GM23338 (cell line): ENCODE measurements around the gene DOCK4. TPM values are rescaled to one million over a fixed set of nuclear protein-coding genes. Genes with fewer than 3 reads are reported as not detected.

ENCODE experiments used
- ATAC-seq: fragments of 200-7000 bp; cut with Tn5 transposase; 3 replicates; pipeline ENCODE4 v1.9.1; 2020
- DNase-seq: peaks from one replicate; pipeline ENCODE4 v3.0.0-alpha.2; 2015; ENCODE audit warnings: low spot score
- H2AFZ ChIP-seq: fragments of 200-600 bp; sonication (generic); 2 replicates; pipeline ENCODE4 v1.8.0; 2016; ENCODE audit warnings: antibody characterized with exemption, mild to moderate bottlenecking, moderate library complexity
- H3F3A ChIP-seq: fragments of 200-600 bp; sonication (generic); replicated peaks from 2 replicates; pipeline ENCODE4 v1.8.0; 2017; ENCODE audit warnings: antibody characterized with exemption, mixed run types, low read depth
- H3K27ac ChIP-seq: fragments of 200-600 bp; sonication (generic); 2 replicates; pipeline ENCODE4 v1.6.1; 2016; ENCODE audit warnings: low read depth
- H3K27me3 ChIP-seq: fragments of 200-600 bp; sonication (generic); 2 replicates; pipeline ENCODE4 v1.8.0; 2016; ENCODE audit warnings: mild to moderate bottlenecking, mixed run types, moderate library complexity; ENCODE audit not compliant: insufficient read depth
- H3K36me3 ChIP-seq: fragments of 200-600 bp; sonication (generic); 2 replicates; pipeline ENCODE4 v1.8.0; 2016; ENCODE audit warnings: mild to moderate bottlenecking; ENCODE audit not compliant: insufficient read depth
- H3K4me1 ChIP-seq: fragments of 200-600 bp; sonication (generic); 2 replicates; pipeline ENCODE4 v1.8.0; 2016; ENCODE audit warnings: mild to moderate bottlenecking, moderate library complexity; ENCODE audit not compliant: insufficient read depth
- H3K4me2 ChIP-seq: fragments of 200-600 bp; sonication (generic); 2 replicates; pipeline ENCODE4 v1.7.1; 2017; ENCODE audit warnings: mixed run types
- H3K4me3 ChIP-seq: fragments of 200-600 bp; sonication (generic); 2 replicates; pipeline ENCODE4 v1.6.1; 2016; ENCODE audit warnings: mixed run types
- H3K79me2 ChIP-seq: fragments of 200-600 bp; sonication (generic); replicated peaks from 2 replicates; pipeline ENCODE4 v1.8.0; 2017; ENCODE audit warnings: mild to moderate bottlenecking; ENCODE audit not compliant: insufficient read depth
- H3K9me2 ChIP-seq: fragments of 200-600 bp; sonication (generic); 2 replicates; pipeline ENCODE4 v1.8.0; 2017; ENCODE audit not compliant: insufficient read depth
- H4K20me1 ChIP-seq: fragments of 200-600 bp; sonication (generic); replicated peaks from 2 replicates; pipeline ENCODE4 v1.8.0; 2017; ENCODE audit warnings: mild to moderate bottlenecking; ENCODE audit not compliant: insufficient read depth
- H3K27ac Mint-ChIP-seq: 2 replicates; pipeline ENCODE4 v1.8.0; 2020; ENCODE audit warnings: inconsistent platforms, mild to moderate bottlenecking, moderate library complexity, mixed read lengths
- H3K27me3 Mint-ChIP-seq: 3 replicates; pipeline ENCODE4 v1.8.0; 2022; ENCODE audit warnings: low read depth, mild to moderate bottlenecking, moderate library complexity, mixed read lengths, inconsistent platforms; ENCODE audit not compliant: insufficient read depth, poor library complexity
- H3K36me3 Mint-ChIP-seq: 3 replicates; pipeline ENCODE4 v1.8.0; 2021; ENCODE audit warnings: low read depth, mild to moderate bottlenecking, inconsistent platforms, moderate library complexity, mixed read lengths
- H3K4me1 Mint-ChIP-seq: 3 replicates; pipeline ENCODE4 v1.8.0; 2020; ENCODE audit warnings: mild to moderate bottlenecking, inconsistent platforms, mixed read lengths
- H3K4me3 Mint-ChIP-seq: 3 replicates; pipeline ENCODE4 v1.8.0; 2021; ENCODE audit warnings: moderate library complexity, mild to moderate bottlenecking, inconsistent platforms, mixed read lengths
- H3K9me3 Mint-ChIP-seq: 3 replicates; pipeline ENCODE4 v1.8.0; 2020; ENCODE audit warnings: moderate library complexity, mild to moderate bottlenecking, inconsistent platforms, mixed read lengths
- CREB1 ChIP-seq: fragments of 250-450 bp; sonication (Bioruptor Pico); IDR thresholded peaks from 2 replicates; pipeline ENCODE4 v1.5.0; 2020; ENCODE audit warnings: low read depth, mild to moderate bottlenecking, moderate library complexity
- EZH2 ChIP-seq: fragments of 200-600 bp; sonication (generic); IDR thresholded peaks from one replicate; pipeline ENCODE4 v1.8.0; 2017; ENCODE audit warnings: antibody characterized with exemption, mild to moderate bottlenecking, low read depth; ENCODE audit not compliant: unreplicated experiment
- EZH2phosphoT487 ChIP-seq: fragments of 200-600 bp; sonication (generic); IDR thresholded peaks from one replicate; pipeline ENCODE4 v1.8.1; 2018; ENCODE audit warnings: antibody characterized with exemption; ENCODE audit not compliant: unreplicated experiment
- JUNB ChIP-seq: IDR thresholded peaks from one replicate; pipeline ENCODE4 v1.6.1; 2016; ENCODE audit warnings: antibody characterized with exemption; ENCODE audit not compliant: unreplicated experiment
- NANOG ChIP-seq: IDR thresholded peaks from 2 replicates; pipeline ENCODE4 v1.6.1; 2016; ENCODE audit warnings: antibody characterized with exemption, borderline replicate concordance
- POLR2AphosphoS5 ChIP-seq: IDR thresholded peaks from 2 replicates; pipeline ENCODE4 v1.6.1; 2016; ENCODE audit warnings: antibody characterized with exemption, low read depth
- STAT1 ChIP-seq: IDR thresholded peaks from one replicate; pipeline ENCODE4 v1.6.1; 2016; ENCODE audit warnings: antibody characterized with exemption; ENCODE audit not compliant: unreplicated experiment
- ZNF114 ChIP-seq: fragments of 250-450 bp; sonication (Bioruptor Pico); IDR thresholded peaks from 2 replicates; pipeline ENCODE4 v1.5.0; 2020; ENCODE audit warnings: mild to moderate bottlenecking, moderate library complexity
- ZNF331 ChIP-seq: fragments of 250-450 bp; sonication (Bioruptor Pico); IDR thresholded peaks from 2 replicates; pipeline ENCODE4 v1.5.0; 2020; ENCODE audit warnings: low read depth, mild to moderate bottlenecking, moderate library complexity
- polyA plus RNA-seq: library from polyadenylated mRNA; unstranded; fragments of >200 nt; fragmentation: Nextera tagmentation; extraction: Ambion mirVana; gene quantifications from 2 replicates; pipeline ENCODE4 v1.2.1, GENCODE V29; 2016
- total RNA-seq: library from RNA; depleted of rRNA; stranded (reverse); fragments of >200 nt; shearing (Covaris generic); gene quantifications from 2 replicates; pipeline ENCODE4 v1.2.3, GENCODE V29; 2014
- TF ChIP-seq, protein P1 (sequence below): fragments of 250-450 bp; sonication (Bioruptor Pico); IDR thresholded peaks from 2 replicates; pipeline ENCODE4 v1.5.0; 2020; ENCODE audit warnings: mild to moderate bottlenecking, moderate library complexity
- TF ChIP-seq, protein P2 (sequence below): IDR thresholded peaks from 2 replicates; pipeline ENCODE4 v1.6.1; 2016; ENCODE audit warnings: antibody characterized with exemption

Gene DOCK4
- total and polyA plus RNA-seq, 2 experiments from 2014 or later, result 6.3 to 33.8 TPM

DNA sequence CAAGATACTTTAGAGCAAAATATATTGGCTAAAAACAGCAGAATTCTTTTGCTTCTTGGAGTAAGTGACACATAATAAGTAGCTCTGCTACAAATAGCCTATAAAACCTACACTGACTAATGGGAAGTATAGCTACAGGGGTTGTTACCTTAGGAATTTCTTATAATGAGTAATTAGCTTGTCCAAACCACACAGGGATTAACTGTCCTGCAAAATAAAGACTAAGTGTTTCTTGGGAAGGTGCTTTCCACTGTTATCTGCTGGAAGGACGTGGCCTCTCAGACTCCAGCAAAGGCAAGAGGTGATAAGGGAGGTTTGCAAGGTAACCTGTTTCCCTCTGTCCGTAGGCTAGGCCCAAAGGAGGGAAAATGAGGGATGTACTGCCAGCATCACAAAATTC lies 302.4 kb downstream of the DOCK4 start (continued):
- TF ChIP-seq, protein P1, sequence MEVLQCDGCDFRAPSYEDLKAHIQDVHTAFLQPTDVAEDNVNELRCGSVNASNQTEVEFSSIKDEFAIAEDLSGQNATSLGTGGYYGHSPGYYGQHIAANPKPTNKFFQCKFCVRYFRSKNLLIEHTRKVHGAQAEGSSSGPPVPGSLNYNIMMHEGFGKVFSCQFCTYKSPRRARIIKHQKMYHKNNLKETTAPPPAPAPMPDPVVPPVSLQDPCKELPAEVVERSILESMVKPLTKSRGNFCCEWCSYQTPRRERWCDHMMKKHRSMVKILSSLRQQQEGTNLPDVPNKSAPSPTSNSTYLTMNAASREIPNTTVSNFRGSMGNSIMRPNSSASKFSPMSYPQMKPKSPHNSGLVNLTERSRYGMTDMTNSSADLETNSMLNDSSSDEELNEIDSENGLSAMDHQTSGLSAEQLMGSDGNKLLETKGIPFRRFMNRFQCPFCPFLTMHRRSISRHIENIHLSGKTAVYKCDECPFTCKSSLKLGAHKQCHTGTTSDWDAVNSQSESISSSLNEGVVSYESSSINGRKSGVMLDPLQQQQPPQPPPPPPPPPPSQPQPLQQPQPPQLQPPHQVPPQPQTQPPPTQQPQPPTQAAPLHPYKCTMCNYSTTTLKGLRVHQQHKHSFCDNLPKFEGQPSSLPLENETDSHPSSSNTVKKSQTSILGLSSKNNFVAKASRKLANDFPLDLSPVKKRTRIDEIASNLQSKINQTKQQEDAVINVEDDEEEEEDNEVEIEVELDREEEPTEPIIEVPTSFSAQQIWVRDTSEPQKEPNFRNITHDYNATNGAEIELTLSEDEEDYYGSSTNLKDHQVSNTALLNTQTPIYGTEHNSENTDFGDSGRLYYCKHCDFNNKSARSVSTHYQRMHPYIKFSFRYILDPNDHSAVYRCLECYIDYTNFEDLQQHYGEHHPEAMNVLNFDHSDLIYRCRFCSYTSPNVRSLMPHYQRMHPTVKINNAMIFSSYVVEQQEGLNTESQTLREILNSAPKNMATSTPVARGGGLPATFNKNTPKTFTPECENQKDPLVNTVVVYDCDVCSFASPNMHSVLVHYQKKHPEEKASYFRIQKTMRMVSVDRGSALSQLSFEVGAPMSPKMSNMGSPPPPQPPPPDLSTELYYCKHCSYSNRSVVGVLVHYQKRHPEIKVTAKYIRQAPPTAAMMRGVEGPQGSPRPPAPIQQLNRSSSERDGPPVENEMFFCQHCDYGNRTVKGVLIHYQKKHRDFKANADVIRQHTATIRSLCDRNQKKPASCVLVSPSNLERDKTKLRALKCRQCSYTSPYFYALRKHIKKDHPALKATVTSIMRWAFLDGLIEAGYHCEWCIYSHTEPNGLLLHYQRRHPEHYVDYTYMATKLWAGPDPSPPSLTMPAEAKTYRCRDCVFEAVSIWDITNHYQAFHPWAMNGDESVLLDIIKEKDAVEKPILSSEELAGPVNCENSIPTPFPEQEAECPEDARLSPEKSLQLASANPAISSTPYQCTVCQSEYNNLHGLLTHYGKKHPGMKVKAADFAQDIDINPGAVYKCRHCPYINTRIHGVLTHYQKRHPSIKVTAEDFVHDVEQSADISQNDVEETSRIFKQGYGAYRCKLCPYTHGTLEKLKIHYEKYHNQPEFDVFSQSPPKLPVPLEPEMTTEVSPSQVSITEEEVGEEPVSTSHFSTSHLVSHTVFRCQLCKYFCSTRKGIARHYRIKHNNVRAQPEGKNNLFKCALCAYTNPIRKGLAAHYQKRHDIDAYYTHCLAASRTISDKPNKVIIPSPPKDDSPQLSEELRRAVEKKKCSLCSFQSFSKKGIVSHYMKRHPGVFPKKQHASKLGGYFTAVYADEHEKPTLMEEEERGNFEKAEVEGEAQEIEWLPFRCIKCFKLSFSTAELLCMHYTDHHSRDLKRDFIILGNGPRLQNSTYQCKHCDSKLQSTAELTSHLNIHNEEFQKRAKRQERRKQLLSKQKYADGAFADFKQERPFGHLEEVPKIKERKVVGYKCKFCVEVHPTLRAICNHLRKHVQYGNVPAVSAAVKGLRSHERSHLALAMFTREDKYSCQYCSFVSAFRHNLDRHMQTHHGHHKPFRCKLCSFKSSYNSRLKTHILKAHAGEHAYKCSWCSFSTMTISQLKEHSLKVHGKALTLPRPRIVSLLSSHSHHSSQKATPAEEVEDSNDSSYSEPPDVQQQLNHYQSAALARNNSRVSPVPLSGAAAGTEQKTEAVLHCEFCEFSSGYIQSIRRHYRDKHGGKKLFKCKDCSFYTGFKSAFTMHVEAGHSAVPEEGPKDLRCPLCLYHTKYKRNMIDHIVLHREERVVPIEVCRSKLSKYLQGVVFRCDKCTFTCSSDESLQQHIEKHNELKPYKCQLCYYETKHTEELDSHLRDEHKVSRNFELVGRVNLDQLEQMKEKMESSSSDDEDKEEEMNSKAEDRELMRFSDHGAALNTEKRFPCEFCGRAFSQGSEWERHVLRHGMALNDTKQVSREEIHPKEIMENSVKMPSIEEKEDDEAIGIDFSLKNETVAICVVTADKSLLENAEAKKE (CRISPR knock-in tag), result no peak
- no peak for TF ChIP-seq NANOG
- no peak for TF ChIP-seq ZNF331 (CRISPR knock-in tag)
- TF ChIP-seq ZNF114, result no peak
- TF ChIP-seq JUNB, result no peak
- TF ChIP-seq STAT1, result no peak
- TF ChIP-seq EZH2phosphoT487, result no peak
- TF ChIP-seq POLR2AphosphoS5, result no peak
- TF ChIP-seq, protein P2, sequence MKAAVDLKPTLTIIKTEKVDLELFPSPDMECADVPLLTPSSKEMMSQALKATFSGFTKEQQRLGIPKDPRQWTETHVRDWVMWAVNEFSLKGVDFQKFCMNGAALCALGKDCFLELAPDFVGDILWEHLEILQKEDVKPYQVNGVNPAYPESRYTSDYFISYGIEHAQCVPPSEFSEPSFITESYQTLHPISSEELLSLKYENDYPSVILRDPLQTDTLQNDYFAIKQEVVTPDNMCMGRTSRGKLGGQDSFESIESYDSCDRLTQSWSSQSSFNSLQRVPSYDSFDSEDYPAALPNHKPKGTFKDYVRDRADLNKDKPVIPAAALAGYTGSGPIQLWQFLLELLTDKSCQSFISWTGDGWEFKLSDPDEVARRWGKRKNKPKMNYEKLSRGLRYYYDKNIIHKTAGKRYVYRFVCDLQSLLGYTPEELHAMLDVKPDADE, result no peak
- no peak for TF ChIP-seq CREB1 (CRISPR knock-in tag)

DNA sequence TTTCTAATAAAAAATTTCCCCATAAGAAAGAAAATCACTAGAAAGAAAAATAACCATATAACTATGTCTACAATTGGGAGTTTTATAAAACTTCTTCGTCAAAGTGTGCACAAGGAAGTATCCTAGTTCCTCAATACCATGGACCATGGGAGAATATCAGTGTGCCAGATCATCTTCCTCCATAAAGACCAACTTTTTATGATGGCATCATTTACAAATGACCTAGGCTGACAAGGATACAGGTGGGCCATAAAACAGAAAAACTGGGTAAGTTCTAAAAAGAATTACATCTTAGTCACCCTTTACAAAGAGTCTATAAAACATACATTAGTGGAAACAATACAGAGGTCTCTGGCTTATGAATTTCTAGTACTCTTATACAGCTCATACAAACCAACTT lies 303.2 kb downstream of the DOCK4 start:
- TF ChIP-seq EZH2 (no peak), NANOG (no peak), EZH2phosphoT487 (no peak)
- peaks cover 10% of the 10 kb centered on the region for H3K4me1 Mint-ChIP-seq
- no peak overlapping the region for H3K4me3 Mint-ChIP-seq
- Histone ChIP-seq H3K27me3 (no peaks in the 10 kb centered on the region), H2AFZ (no peak overlapping the region), H3K36me3 (no peaks in the 10 kb centered on the region; the same call in 1 of the 2 replicates), H3K4me1 (0 out of 2 replicates have a peak, but pooled peaks cover 8% of the 10 kb centered on the region), H3K27ac (no peak overlapping the region), H3F3A (no peaks in the 10 kb centered on the region), H3K4me2 (no peak overlapping the region), H3K79me2 (no peaks in the 10 kb centered on the region), H4K20me1 (no peaks in the 10 kb centered on the region), H3K4me3 (no peak overlapping the region), H3K9me2 (no peaks in the 10 kb centered on the region)
- ATAC-seq (no peak), DNase-seq (no peak)
- peaks cover 17% of the 10 kb centered on the region for H3K36me3 Mint-ChIP-seq
- no peak overlapping the region for H3K27ac Mint-ChIP-seq
- no peaks in the 10 kb centered on the region for H3K27me3 Mint-ChIP-seq
- no peaks in the 10 kb centered on the region for H3K9me3 Mint-ChIP-seq
